Stimulated activated naive CD8-positive, alpha-beta T cell treated with anti-CD3 and anti-CD28 coated beads, Interleukin-15, amount 100 ng/mL, for 72 hours (primary cell): ENCODE measurements around the gene OTOG.

Experiments used
- ATAC-seq: fragments of 150-1000 bp; cut with Tn5 transposase; 2 replicates; pipeline ENCODE4 v1.10.0; 2021; ENCODE audit warnings: mild to moderate bottlenecking, moderate library complexity
- DNase-seq, 2 donors: peaks; one replicate each; pipeline ENCODE4 v3.0.0; 2021 to 2022
- H3K27ac Mint-ChIP-seq, 2 donors: one replicate each; pipeline ENCODE4 v1.8.0; 2022; ENCODE audit warnings: mild to moderate bottlenecking in 2 of 2, mixed read lengths in 2 of 2, moderate library complexity in 2 of 2
- H3K27me3 Mint-ChIP-seq: one replicate; pipeline ENCODE4 v1.8.0; 2022; ENCODE audit warnings: mixed read lengths
- H3K4me1 Mint-ChIP-seq: one replicate; pipeline ENCODE4 v1.8.0; 2022; ENCODE audit warnings: mild to moderate bottlenecking, mixed read lengths
- H3K4me3 Mint-ChIP-seq, 2 donors: one replicate each; pipeline ENCODE4 v1.8.0; 2022; ENCODE audit warnings: mild to moderate bottlenecking in 2 of 2, mixed read lengths in 2 of 2, moderate library complexity in 1 of 2
- H3K9me3 Mint-ChIP-seq, 2 donors: one replicate each; pipeline ENCODE4 v1.8.0; 2022; ENCODE audit warnings: mixed read lengths in 2 of 2

The OTOG gene

DNA sequence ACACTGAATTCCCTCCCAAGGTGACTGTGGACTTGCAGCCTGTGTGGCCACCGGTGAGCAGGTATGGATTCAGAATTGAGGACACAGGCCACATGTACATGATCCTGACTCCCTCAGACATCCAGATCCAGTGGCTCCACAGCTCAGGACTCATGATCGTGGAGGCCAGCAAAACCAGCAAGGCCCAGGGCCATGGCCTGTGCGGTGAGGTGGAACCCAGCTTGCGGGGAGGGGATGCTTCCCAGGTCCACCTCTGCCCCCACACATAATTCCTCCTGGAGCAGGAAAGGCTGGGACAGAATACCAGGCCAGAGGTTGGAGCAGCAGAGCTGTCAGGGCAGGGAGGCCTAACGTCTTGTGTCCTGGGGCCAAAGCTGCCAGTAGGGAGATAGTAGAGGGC is 82.1 kb downstream of the OTOG start:
- Mint-ChIP-seq H3K9me3 (peaks cover 0 to 3% of the 10 kb centered on the region in 2 donors), H3K4me1 (no peaks in the 10 kb centered on the region), H3K4me3 (no peak overlapping the region), H3K27ac (peak overlapping the region in 1 of 2 donors; percentile 36), H3K27me3 (peaks cover 55% of the 10 kb centered on the region)
- DNase-seq (no peak), ATAC-seq (no peak)

DNA sequence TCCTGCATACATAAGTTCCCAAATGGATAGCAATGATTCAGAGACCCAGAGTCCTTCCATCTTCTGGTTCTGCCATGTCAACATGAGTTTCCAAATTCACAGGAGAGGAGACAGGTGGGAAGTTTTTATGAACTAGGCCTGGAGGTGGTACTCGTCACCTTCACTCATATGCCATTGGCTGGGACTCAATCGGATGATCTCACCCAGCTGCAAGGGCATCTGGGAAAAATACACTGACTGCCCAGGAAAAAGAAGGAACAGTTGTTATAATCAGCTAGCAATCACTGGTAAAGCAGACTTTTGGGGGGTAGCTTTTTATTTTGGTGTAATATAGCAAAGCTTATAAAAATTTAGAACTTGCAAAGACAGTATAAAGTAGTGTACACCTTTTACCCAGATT is 83.9 kb downstream of the OTOG start:
- H3K9me3 Mint-ChIP-seq: no peaks in the 10 kb centered on the region
- DNase-seq (no peak), ATAC-seq (no peak)
- H3K4me1 Mint-ChIP-seq: no peaks in the 10 kb centered on the region
- peaks cover 37% of the 10 kb centered on the region for H3K27me3 Mint-ChIP-seq
- no peak overlapping the region for H3K27ac Mint-ChIP-seq
- no peak overlapping the region for H3K4me3 Mint-ChIP-seq

DNA sequence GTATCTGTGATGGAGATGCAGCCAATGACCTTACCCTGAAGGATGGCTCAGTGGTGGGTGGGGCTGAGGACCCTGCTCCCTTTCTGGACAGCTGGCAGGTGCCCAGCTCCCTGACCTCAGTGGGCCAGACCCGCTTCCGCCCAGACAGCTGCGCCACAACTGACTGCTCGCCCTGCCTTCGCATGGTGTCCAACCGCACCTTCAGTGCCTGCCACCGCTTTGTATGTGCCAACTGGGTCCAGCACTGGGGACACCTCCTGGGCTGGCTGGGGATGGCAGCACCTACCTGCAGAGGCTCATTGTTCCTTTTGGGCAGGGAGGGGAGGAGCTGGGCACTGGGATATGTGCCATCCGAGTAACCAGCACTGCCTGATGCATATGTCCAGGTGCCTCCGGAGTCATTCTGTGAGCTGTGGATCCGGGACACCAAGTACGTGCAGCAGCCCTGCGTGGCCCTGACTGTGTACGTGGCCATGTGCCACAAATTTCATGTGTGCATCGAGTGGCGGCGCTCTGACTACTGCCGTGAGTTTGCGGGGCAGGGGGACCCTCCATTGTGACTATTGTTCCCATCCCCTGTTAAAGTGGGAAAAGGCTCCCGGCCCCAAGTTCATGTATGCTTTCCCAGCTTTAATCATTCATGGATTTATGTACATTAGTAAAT is 84.8 kb downstream of the OTOG start:
- H3K27ac Mint-ChIP-seq: no peak overlapping the region
- H3K27me3 Mint-ChIP-seq: peaks cover 31% of the 10 kb centered on the region
- H3K9me3 Mint-ChIP-seq: no peaks in the 10 kb centered on the region
- no peak for DNase-seq
- no peak overlapping the region for H3K4me3 Mint-ChIP-seq
- no peak for ATAC-seq
- H3K4me1 Mint-ChIP-seq: no peaks in the 10 kb centered on the region

DNA sequence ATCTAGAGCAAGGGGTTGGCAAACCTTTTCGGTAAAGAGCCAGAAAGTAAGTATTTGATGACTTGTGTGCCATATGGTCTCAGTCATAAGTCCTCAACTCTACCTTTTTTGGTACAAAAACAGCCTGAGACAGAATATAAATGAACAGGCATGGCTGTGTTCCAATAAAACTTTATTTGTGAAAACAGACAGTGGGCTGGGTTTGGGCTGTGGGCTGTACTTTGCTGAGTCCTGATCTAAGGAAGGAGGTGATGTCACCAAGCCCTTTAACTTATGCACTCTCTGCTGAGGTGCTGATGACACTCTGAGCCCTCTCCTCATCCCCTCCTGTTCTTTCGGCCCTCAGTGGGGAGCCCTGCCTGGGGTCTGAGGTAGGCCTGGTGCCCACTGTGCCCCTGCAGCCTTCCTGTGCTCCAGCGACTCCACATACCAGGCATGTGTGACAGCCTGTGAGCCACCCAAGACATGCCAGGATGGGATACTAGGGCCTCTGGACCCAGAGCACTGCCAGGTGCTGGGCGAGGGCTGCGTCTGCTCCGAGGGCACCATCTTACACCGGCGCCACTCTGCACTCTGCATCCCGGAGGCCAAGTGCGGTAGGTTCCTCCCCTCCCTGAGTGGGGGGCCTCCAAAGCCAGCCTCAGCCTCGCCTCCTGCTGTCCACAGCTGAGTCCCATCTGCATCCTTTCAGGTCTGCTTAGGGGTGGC is 86.4 kb downstream of the OTOG start:
- Mint-ChIP-seq H3K9me3 (no peaks in the 10 kb centered on the region), H3K4me1 (no peaks in the 10 kb centered on the region), H3K4me3 (no peak overlapping the region), H3K27ac (no peak overlapping the region), H3K27me3 (peaks cover 17% of the 10 kb centered on the region)
- peak; percentile 6 for ATAC-seq
- no peak for DNase-seq

DNA sequence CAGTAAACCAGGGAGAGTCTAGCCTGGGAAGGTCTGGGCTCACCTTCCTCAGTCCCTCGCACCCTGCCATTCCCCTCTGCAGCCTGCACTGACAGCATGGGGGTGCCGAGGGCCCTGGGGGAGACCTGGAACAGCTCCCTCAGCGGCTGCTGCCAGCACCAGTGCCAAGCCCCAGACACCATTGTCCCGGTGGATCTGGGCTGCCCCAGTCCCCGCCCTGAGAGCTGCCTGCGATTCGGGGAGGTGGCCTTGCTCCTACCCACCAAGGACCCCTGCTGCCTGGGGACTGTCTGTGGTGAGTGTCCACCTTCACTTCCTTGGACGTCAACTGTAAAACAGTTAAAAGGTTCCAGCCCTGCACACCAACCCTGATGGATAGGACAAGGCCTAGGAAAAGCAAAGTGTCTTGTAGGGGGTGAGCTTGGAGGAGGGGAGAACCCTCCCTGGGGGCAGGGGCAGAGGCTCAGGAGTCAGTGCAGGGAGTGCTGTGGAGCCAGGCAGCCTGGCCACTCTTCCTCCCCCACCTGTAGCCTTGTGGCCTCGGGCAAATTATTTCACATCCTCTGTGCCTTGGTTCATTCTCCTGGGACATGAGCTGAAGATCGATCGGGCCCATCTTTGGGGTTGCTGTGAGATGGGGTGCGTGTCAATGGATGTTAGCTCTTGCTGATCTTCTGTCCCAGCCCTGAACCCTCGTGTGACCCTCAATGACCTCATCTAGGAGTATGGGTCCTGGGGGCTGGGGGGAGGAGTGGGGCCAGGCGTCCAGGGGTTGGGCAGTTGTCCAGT is 87.1 kb downstream of the OTOG start:
- no peaks in the 10 kb centered on the region for H3K4me1 Mint-ChIP-seq
- no peak overlapping the region for H3K27ac Mint-ChIP-seq
- no peak for DNase-seq
- ATAC-seq: peak; percentile 42
- peaks cover 10% of the 10 kb centered on the region for H3K27me3 Mint-ChIP-seq
- H3K9me3 Mint-ChIP-seq: no peaks in the 10 kb centered on the region
- H3K4me3 Mint-ChIP-seq: no peak overlapping the region

DNA sequence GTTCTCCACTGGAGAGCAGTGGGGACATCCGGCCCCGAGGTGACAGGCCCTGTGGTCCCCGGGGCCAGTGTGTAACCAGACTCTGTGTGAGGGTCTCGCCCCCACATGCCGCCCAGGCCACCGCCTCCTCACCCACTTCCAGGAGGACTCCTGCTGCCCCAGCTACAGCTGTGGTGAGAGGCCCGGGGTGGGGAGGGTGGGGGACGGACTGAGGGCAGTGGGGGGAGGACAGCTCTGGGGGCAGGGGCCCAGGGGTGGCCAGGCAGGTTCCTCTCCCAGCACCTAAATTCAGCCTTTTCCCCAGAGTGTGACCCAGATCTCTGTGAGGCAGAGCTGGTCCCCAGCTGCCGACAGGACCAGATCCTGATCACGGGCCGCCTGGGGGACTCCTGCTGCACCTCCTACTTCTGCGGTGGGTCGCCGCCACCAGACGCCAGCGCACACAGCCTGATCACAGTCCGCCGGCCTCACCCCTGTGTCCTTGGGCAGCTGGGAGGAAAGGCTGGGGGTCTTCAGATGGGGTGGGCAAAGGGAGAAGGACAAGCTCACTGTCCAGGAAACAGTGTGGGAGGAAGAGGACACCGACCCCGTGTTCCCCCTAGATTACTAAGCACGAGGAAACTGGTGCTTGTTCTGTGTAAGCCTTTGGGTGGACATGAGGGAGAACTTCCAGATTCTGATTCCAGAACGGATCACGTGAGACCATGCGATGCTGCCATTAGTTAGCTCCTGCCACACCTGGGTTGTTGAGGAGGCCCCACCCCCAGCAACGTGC is 87.9 kb downstream of the OTOG start:
- ATAC-seq: peak; percentile 41
- Mint-ChIP-seq H3K27ac (no peak overlapping the region), H3K4me3 (no peak overlapping the region), H3K9me3 (no peaks in the 10 kb centered on the region), H3K4me1 (no peaks in the 10 kb centered on the region), H3K27me3 (peaks cover 3% of the 10 kb centered on the region)
- DNase-seq: no peak

DNA sequence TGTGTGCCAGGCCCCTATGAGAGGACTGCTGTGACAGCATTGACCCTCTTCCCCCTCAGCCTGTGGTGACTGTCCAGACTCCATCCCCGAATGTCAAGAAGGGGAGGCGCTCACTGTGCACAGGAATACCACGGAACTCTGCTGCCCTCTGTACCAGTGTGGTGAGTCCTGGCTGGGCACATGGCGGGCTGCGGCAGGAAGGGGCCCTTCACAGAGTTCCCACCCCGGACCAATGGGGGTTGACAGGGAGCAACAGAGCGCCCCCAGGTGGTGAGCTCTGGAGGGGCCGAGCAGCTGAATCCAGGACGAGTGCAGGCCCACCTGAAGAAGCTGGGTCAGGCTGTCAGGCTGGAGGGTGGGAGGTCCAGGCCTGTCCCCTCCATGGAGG is 88.5 kb downstream of the OTOG start:
- Mint-ChIP-seq H3K27ac (no peak overlapping the region), H3K9me3 (no peaks in the 10 kb centered on the region), H3K4me3 (no peak overlapping the region), H3K4me1 (no peaks in the 10 kb centered on the region), H3K27me3 (no peaks in the 10 kb centered on the region)
- ATAC-seq (no peak), DNase-seq (no peak)

DNA sequence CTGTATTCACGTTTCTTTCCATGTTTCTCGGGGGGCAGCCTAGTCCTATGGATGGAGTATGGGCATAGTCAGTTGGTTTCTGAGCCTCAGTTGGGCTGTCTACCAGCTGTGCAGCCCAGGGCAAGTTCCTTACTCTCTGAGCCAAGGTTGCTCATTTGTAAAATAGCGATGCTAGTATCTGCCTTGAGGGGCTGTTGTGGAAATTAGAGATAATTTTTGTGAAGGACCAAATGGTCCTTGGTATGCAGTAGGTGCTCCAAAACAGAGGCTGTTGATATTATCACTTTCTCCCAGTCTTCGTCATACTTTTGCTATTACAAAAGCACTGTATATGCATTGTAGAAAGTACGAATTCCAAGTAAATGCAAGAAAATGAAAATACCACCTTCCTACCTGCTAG is 89.7 kb downstream of the OTOG start:
- Mint-ChIP-seq H3K4me3 (no peak overlapping the region), H3K4me1 (no peaks in the 10 kb centered on the region), H3K27ac (no peak overlapping the region), H3K27me3 (no peaks in the 10 kb centered on the region), H3K9me3 (no peaks in the 10 kb centered on the region)
- DNase-seq (no peak), ATAC-seq (no peak)

DNA sequence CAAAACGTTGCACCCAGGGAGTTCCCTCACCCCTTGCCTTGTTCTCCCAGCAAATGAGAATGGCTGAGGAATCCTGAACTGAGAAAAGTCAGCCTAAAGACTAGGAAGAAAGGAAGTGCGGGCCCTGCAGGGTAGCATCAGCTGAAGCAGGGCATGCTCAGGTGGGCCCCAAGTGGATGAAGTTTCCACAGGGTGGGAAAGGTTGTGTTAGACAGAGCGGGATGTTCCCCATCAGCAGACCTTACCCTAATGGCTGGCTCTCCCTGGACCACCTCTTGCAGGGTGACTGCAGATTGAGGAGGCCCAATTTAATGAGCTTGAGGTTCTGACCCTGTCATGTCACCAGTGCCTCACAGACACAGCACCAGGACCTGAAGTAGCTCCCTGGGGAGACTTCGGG is 90.8 kb downstream of the OTOG start:
- Mint-ChIP-seq H3K9me3 (no peaks in the 10 kb centered on the region), H3K4me1 (no peaks in the 10 kb centered on the region), H3K27me3 (no peaks in the 10 kb centered on the region), H3K4me3 (no peak overlapping the region), H3K27ac (no peak overlapping the region)
- ATAC-seq: no peak
- no peak for DNase-seq

DNA sequence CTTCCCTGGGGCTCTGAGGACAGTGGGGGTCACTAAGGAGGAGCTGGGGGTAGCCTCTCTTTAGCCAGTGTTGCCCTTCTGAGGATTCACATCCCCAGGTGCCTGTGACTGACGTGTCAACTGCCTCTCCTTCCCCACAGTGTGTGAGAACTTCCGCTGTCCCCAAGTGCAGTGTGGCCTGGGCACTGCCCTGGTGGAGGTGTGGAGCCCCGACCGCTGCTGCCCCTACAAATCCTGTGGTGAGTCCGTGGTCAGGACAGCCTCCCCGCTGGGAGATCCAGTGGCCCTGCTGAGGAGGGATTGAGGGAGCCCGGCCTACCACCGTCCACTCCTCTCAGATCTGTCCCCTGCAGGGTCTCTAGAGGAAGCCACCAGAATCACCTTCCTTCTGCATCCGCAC is 91.3 kb downstream of the OTOG start:
- H3K4me1 Mint-ChIP-seq: no peaks in the 10 kb centered on the region
- peak overlapping the region in 1 of 2 donors; percentile 56 for H3K27ac Mint-ChIP-seq
- no peaks in the 10 kb centered on the region for H3K27me3 Mint-ChIP-seq
- no peak for ATAC-seq
- H3K9me3 Mint-ChIP-seq: no peaks in the 10 kb centered on the region
- H3K4me3 Mint-ChIP-seq: no peak overlapping the region
- DNase-seq: no peak

DNA sequence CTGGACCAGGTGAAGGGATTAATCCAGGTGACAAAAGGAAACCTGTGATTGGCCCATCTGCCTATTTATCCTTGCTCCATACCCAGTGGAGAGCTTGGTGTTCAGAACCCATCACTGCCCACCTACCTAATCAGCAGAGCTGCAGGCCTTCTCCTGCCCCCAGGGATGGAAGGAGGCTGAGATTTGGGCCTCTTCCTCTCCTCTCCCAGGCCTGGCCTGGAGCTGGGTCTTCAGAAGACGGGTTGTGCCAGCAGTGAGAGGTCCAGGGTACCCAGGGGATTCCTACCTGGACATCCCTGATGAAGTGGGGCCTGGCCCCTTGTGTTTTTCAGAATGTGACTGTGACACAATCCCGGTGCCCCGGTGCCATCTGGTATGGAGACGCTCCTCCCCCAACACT is 92.0 kb downstream of the OTOG start:
- no peaks in the 10 kb centered on the region for H3K27me3 Mint-ChIP-seq
- DNase-seq (no peak), ATAC-seq (no peak)
- H3K4me1 Mint-ChIP-seq: no peaks in the 10 kb centered on the region
- H3K9me3 Mint-ChIP-seq: no peaks in the 10 kb centered on the region
- no peak overlapping the region for H3K27ac Mint-ChIP-seq
- H3K4me3 Mint-ChIP-seq: no peak overlapping the region

DNA sequence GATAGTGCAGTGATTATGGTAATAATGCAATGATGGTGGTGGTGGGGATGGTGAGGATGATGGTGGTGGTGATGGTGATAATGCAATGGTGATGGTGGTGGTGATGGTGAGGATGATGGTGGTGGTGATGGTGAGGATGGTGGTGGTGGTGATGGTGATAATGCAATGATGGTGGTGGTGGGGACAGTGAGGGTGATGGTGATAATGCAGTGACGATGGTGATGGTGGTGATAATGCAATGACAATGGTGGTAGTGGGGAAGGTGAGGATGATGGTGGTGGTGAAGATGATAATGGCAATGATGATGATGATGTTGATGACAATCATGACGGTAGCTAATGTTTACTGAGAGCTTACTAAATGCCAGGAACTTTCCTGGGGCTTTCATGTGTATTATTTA is 92.7 kb downstream of the OTOG start:
- Mint-ChIP-seq H3K4me3 (no peak overlapping the region), H3K9me3 (no peaks in the 10 kb centered on the region), H3K4me1 (no peaks in the 10 kb centered on the region), H3K27ac (no peak overlapping the region), H3K27me3 (no peaks in the 10 kb centered on the region)
- DNase-seq (no peak), ATAC-seq (no peak)

DNA sequence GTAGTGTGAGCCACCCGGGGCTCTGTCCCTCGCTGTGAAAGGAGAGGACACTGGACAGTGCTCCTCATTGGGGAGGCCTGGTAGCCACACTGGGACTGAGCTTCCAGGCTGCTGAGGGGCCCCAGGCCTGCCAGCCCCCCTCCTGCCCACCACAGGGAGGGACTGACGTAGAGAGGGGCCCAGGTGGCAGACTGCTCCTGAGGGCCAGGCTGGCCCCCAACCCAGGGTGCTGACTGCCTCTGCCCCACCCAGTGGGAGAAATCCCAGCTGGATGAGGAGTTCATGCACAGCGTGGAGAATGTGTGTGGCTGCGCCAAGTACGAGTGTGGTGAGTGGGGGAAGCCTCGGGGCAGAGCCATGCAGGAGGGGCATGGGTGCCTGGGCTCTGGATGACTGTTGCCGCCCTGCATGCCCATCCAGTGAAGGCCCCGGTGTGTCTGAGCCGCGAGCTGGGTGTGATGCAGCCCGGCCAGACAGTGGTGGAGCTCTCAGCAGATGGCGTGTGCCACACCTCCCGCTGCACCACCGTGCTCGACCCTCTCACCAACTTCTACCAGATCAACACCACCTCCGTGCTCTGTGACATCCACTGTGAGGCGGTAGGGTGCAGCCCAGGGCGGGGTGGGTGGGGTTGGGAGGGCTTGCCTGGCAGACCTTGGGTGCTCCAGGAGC is 93.6 kb downstream of the OTOG start:
- Mint-ChIP-seq H3K9me3 (no peaks in the 10 kb centered on the region), H3K27me3 (no peaks in the 10 kb centered on the region), H3K4me3 (no peak overlapping the region), H3K27ac (no peak overlapping the region), H3K4me1 (no peaks in the 10 kb centered on the region)
- DNase-seq (no peak), ATAC-seq (peak; percentile 22)

DNA sequence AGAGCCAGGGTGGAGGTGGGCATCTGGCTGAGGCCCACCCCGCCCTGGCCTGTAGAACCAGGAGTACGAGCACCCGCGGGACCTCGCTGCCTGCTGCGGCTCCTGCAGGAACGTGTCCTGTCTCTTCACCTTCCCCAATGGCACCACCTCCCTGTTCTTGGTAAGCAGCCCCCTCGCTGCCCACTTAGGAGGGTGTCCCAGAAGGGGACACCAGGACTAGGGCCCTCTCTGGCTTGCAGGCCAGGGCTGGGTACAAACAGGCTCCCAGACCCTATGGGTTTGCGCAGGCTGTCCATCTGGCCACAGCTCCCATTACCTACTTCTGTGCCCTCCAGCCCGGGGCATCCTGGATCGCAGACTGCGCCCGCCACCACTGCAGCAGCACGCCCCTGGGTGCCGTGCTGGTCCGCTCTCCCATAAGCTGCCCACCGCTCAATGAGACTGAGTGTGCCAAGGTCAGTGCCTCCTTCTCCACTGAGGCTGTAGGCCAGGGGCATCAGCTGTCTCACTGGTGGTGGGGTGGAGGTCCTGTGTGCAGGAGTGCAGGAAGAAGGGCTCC is 94.8 kb downstream of the OTOG start:
- Mint-ChIP-seq H3K9me3 (no peaks in the 10 kb centered on the region), H3K4me1 (no peaks in the 10 kb centered on the region), H3K27ac (no peak overlapping the region), H3K4me3 (no peak overlapping the region), H3K27me3 (peaks cover under 1% of the 10 kb centered on the region)
- DNase-seq (no peak), ATAC-seq (no peak)

DNA sequence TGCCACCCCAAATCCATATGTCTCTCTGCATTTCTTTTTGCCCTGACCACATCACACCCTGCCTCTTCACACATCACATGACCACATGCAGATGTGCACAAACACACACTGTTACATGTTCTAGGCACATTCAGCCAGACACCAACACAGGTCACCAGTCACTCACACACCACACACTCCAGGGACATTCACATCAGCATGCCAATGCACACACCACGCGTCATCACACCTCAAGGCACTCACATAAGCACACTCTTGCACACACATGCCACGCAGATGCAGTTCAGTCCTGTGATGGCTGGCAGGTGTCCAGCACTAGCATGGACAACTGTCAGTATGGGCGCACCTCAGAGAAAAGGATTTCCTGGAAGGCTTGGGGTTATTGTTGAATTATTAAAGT is 95.3 kb downstream of the OTOG start:
- no peak for DNase-seq
- no peak overlapping the region for H3K27ac Mint-ChIP-seq
- ATAC-seq: no peak
- peaks cover 0 to 5% of the 10 kb centered on the region in 2 donors for H3K9me3 Mint-ChIP-seq
- no peaks in the 10 kb centered on the region for H3K4me1 Mint-ChIP-seq
- peaks cover 5% of the 10 kb centered on the region for H3K27me3 Mint-ChIP-seq
- H3K4me3 Mint-ChIP-seq: no peak overlapping the region
